Epithelial cell of esophagus (primary cell): Measurements from ENCODE around the gene CAPN1.

ENCODE experiments used
- DNase-seq: peaks from one replicate; pipeline ENCODE4 v3.0.0; 2010; ENCODE audit warnings: low read depth
- H3K4me3 ChIP-seq: 2 replicates; pipeline ENCODE4 v1.5.1; 2011; ENCODE audit warnings: mild to moderate bottlenecking, low read length, control low read depth
- CTCF ChIP-seq: IDR thresholded peaks from 2 replicates; pipeline ENCODE4 v1.5.1; 2011; ENCODE audit warnings: low read depth, mild to moderate bottlenecking, low read length, control low read depth, inconsistent platforms; ENCODE audit not compliant: insufficient read depth; ENCODE audit errors: missing control alignments

The CAPN1 gene

GRCh38 chr11:65151331-65151899, 30.3 kb upstream of the CAPN1 start:
- DNase-seq = no peak

GRCh38 chr11:65152122-65152521, 29.6 kb upstream of the CAPN1 start:
- no peak for TF ChIP-seq CTCF
- DNase-seq = no peak
- no peak overlapping the region for H3K4me3 ChIP-seq

More at GRCh38 chr11:65151331-65151899, 30.3 kb upstream of the CAPN1 start:
- H3K4me3 ChIP-seq = no peak overlapping the region
- TF ChIP-seq CTCF = no peak

GRCh38 chr11:65156256-65156655, 25.5 kb upstream of the CAPN1 start:
- H3K4me3 ChIP-seq = no peak overlapping the region
- no peak for TF ChIP-seq CTCF
- no peak for DNase-seq

GRCh38 chr11:65156926-65157325, 24.8 kb upstream of the CAPN1 start:
- no peak for TF ChIP-seq CTCF
- no peak for DNase-seq
- H3K4me3 ChIP-seq = no peak overlapping the region

GRCh38 chr11:65157336-65157735, 24.4 kb upstream of the CAPN1 start:
- DNase-seq = no peak
- TF ChIP-seq CTCF = no peak
- no peak overlapping the region for H3K4me3 ChIP-seq

GRCh38 chr11:65159012-65159411, 22.7 kb upstream of the CAPN1 start:
- TF ChIP-seq CTCF = no peak
- no peak overlapping the region for H3K4me3 ChIP-seq
- DNase-seq = no peak

- no peak overlapping the region for H3K4me3 ChIP-seq
- no peak for TF ChIP-seq CTCF
- no peak for DNase-seq
These were observed 21.1 kb upstream of the CAPN1 start for GRCh38 chr11:65160643-65161042.
